Effector memory CD4-positive, alpha-beta T cell (primary cell): Measurements from ENCODE around the gene OLFML1.

Experiments used
- DNase-seq, 3 donors: peaks; one replicate each; pipeline ENCODE4 v3.0.0-alpha.2; 2020
- H3K27ac ChIP-seq: 2 replicates; pipeline ENCODE4 v1.7.0; 2013; ENCODE audit warnings: mild to moderate bottlenecking, low read length, moderate library complexity; ENCODE audit not compliant: insufficient read depth, poor library complexity, severe bottlenecking
- H3K27me3 ChIP-seq: replicated peaks from 2 replicates; pipeline ENCODE4 v1.7.0; 2013; ENCODE audit warnings: mild to moderate bottlenecking, low read length; ENCODE audit not compliant: insufficient read depth, control insufficient read depth, poor library complexity, severe bottlenecking
- H3K36me3 ChIP-seq: 2 replicates; pipeline ENCODE4 v1.7.0; 2013; ENCODE audit warnings: mild to moderate bottlenecking, low read length, moderate library complexity; ENCODE audit not compliant: control insufficient read depth, insufficient read depth
- H3K4me1 ChIP-seq: 2 replicates; pipeline ENCODE4 v1.7.0; 2013; ENCODE audit warnings: low read length, mild to moderate bottlenecking; ENCODE audit not compliant: control insufficient read depth, insufficient read depth, poor library complexity, severe bottlenecking
- H3K4me3 ChIP-seq: 2 replicates; pipeline ENCODE4 v1.7.0; 2013; ENCODE audit warnings: low read length, low read depth, mild to moderate bottlenecking; ENCODE audit not compliant: insufficient read depth, poor library complexity, severe bottlenecking
- H3K9me3 ChIP-seq: 2 replicates; pipeline ENCODE4 v1.7.0; 2013; ENCODE audit warnings: mild to moderate bottlenecking, low read length, moderate library complexity; ENCODE audit not compliant: control insufficient read depth

Gene OLFML1

GRCh38 chr11:7471071-7471470 is 14.2 kb upstream of the OLFML1 start:
- Histone ChIP-seq H3K36me3 (no peaks in the 10 kb centered on the region), H3K9me3 (no peaks in the 10 kb centered on the region), H3K27ac (no peak overlapping the region), H3K4me3 (no peak overlapping the region), H3K27me3 (no peaks in the 10 kb centered on the region), H3K4me1 (no peaks in the 10 kb centered on the region)
- DNase-seq = no peak

DNA sequence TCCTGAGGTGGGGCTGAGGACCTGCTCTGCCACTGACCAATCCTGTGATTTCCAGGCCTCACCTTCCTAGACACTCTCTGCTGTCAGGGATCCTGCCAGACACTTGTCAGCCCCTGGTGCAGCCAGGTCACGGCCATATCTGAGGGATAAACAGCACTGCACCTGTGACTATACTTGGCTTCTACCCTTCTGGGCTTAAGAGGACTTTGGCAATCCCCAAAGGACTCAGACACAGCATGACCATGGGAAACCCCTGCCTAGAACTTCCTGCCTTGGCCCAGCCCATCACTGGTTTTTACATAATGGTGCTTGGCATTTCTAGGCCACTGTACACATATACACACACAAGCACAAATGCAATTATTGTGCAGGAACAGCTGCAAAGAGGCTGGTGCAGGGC is 11.6 kb upstream of the OLFML1 start:
- H3K27ac ChIP-seq = no peak overlapping the region
- DNase-seq = no peak

GRCh38 chr11:7480113-7480512 is 5.2 kb upstream of the OLFML1 start:
- H3K9me3 ChIP-seq = no peaks in the 10 kb centered on the region
- no peaks in the 10 kb centered on the region for H3K27me3 ChIP-seq
- DNase-seq = no peak
- H3K4me3 ChIP-seq = no peak overlapping the region
- H3K27ac ChIP-seq = no peak overlapping the region
- no peaks in the 10 kb centered on the region for H3K36me3 ChIP-seq
- no peaks in the 10 kb centered on the region for H3K4me1 ChIP-seq

More for the DNA sequence above, 11.6 kb upstream of the OLFML1 start:
- no peak overlapping the region for H3K4me3 ChIP-seq
- H3K4me1 ChIP-seq = no peaks in the 10 kb centered on the region
- no peaks in the 10 kb centered on the region for H3K9me3 ChIP-seq
- no peaks in the 10 kb centered on the region for H3K36me3 ChIP-seq
- no peaks in the 10 kb centered on the region for H3K27me3 ChIP-seq

- Histone ChIP-seq H3K27ac (no peak overlapping the region), H3K9me3 (no peaks in the 10 kb centered on the region), H3K36me3 (no peaks in the 10 kb centered on the region), H3K4me3 (no peak overlapping the region), H3K4me1 (no peaks in the 10 kb centered on the region), H3K27me3 (no peaks in the 10 kb centered on the region)
- no peak for DNase-seq
Measured at GRCh38 chr11:7484131-7484530, 1.2 kb upstream of the OLFML1 start.

GRCh38 chr11:7484645-7485044 is 661 bp upstream of the OLFML1 start:
- Histone ChIP-seq H3K27me3 (no peaks in the 10 kb centered on the region), H3K4me3 (no peak overlapping the region), H3K4me1 (no peaks in the 10 kb centered on the region), H3K27ac (no peak overlapping the region), H3K36me3 (no peaks in the 10 kb centered on the region), H3K9me3 (no peaks in the 10 kb centered on the region)
- DNase-seq = no peak

DNA sequence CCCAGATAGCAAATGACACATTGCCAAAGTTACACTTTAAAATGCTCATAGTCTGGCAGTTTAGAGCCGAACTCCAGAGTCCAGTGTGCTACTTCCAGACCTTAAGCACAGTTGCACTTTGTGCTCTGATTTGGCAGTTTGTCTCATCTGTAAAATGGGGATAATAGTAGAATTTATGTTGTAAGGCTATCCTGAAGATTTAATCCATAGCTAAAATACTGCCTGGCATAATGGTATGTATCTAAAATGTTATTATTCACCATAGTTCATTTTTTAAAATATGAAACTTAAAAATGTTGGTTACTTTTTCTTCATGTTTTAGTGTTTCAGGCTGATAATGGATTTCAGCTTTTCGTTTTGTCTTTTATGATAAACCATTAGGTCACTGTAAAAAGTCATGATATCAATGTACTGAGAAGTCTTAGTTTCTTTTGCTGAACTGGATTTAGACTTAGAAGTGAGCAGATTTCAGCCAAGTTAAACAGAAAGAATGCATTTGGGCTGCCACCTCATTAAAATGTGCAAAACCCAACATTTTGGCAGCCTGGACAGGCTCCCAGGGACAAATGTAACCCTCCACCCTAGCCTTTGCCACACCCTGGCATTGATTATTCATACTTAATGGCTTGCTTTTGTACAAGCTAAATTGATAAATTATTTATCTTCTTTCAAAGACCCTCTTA is 933 bp downstream of the OLFML1 start:
- Histone ChIP-seq H3K27ac (no peak overlapping the region), H3K27me3 (no peaks in the 10 kb centered on the region), H3K36me3 (no peaks in the 10 kb centered on the region), H3K4me1 (no peaks in the 10 kb centered on the region), H3K9me3 (no peaks in the 10 kb centered on the region), H3K4me3 (no peak overlapping the region)
- DNase-seq = no peak

GRCh38 chr11:7486781-7487140 is 1.5 kb downstream of the OLFML1 start:
- no peak for DNase-seq
- Histone ChIP-seq H3K27me3 (no peaks in the 10 kb centered on the region), H3K27ac (no peak overlapping the region), H3K4me1 (no peaks in the 10 kb centered on the region), H3K9me3 (no peaks in the 10 kb centered on the region), H3K4me3 (no peak overlapping the region), H3K36me3 (no peaks in the 10 kb centered on the region)

GRCh38 chr11:7487360-7487759 is 2.1 kb downstream of the OLFML1 start:
- Histone ChIP-seq H3K4me3 (no peak overlapping the region), H3K4me1 (no peaks in the 10 kb centered on the region), H3K9me3 (no peaks in the 10 kb centered on the region), H3K36me3 (no peaks in the 10 kb centered on the region), H3K27me3 (peaks cover 2% of the 10 kb centered on the region), H3K27ac (no peak overlapping the region)
- no peak for DNase-seq

GRCh38 chr11:7488681-7489080 is 3.4 kb downstream of the OLFML1 start:
- Histone ChIP-seq H3K27me3 (peaks cover 2% of the 10 kb centered on the region), H3K9me3 (no peaks in the 10 kb centered on the region), H3K4me1 (no peaks in the 10 kb centered on the region), H3K4me3 (no peak overlapping the region), H3K27ac (no peak overlapping the region), H3K36me3 (no peaks in the 10 kb centered on the region)
- no peak for DNase-seq

DNA sequence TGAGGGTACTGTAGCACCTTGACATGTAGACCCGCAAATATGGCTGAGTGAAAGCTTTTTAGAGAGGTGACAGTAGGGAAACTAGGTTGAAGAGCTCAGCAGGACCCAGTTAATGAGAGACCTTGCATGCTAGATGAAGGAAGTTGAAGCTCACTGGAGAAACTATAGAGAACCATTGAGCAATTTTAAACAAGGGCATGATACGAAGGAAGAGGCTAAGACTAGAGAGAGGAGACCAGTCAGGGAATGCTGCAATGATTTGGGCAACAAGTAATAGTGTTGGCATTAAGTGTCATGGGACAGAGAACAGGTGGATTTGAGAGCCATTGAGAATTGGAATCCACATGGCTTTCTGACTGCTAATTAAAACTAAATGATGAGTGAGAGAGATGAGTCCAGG is 4.1 kb downstream of the OLFML1 start:
- no peaks in the 10 kb centered on the region for H3K36me3 ChIP-seq
- no peaks in the 10 kb centered on the region for H3K4me1 ChIP-seq
- H3K27me3 ChIP-seq = peaks cover 2% of the 10 kb centered on the region
- H3K4me3 ChIP-seq = no peak overlapping the region
- DNase-seq = no peak
- H3K9me3 ChIP-seq = no peaks in the 10 kb centered on the region
- no peak overlapping the region for H3K27ac ChIP-seq
